HG03175 (cell line): ENCODE data around the gene ACTG2.
"Not testable (repeated sequence)": the region's sequence is repeated elsewhere in the genome, so short reads cannot be mapped to it uniquely, and the experiment has no call there.

Source experiments
- ATAC-seq: cut with Tn5 transposase; IDR thresholded peaks from one replicate; pipeline ENCODE4 v1.9.1; 2021; ENCODE audit warnings: mild to moderate bottlenecking, moderate library complexity; ENCODE audit not compliant: unreplicated experiment

ACTG2 gene

GRCh38 chr2:73891276-73891901, 1.4 kb upstream of the ACTG2 start:
- no peak for ATAC-seq

GRCh38 chr2:73893764-73894474, 1.1 kb downstream of the ACTG2 start:
- ATAC-seq, result no peak

- ATAC-seq, result no peak
Observed at GRCh38 chr2:73894475-73894850, 1.7 kb downstream of the ACTG2 start.

GRCh38 chr2:73894877-73895276, 2.1 kb downstream of the ACTG2 start:
- no peak for ATAC-seq

- ATAC-seq, result no peak
Observed at GRCh38 chr2:73895473-73895872, 2.7 kb downstream of the ACTG2 start.

- ATAC-seq, result no peak
Observed at GRCh38 chr2:73896362-73897239, 3.8 kb downstream of the ACTG2 start.

- no peak for ATAC-seq
Observed at GRCh38 chr2:73897240-73897583, 4.4 kb downstream of the ACTG2 start.

GRCh38 chr2:73897934-73898333, 5.1 kb downstream of the ACTG2 start:
- ATAC-seq, result no peak

GRCh38 chr2:73899801-73900336, 7.1 kb downstream of the ACTG2 start:
- ATAC-seq, result no peak

- ATAC-seq, result no peak
Observed at GRCh38 chr2:73901143-73901542, 8.3 kb downstream of the ACTG2 start.

GRCh38 chr2:73902284-73902683, 9.5 kb downstream of the ACTG2 start:
- no peak for ATAC-seq

- ATAC-seq, result no peak
Observed at GRCh38 chr2:73903313-73903712, 10.5 kb downstream of the ACTG2 start.

GRCh38 chr2:73903949-73904613, 11.3 kb downstream of the ACTG2 start:
- ATAC-seq, result not testable (repeated sequence)

GRCh38 chr2:73904952-73905351, 12.1 kb downstream of the ACTG2 start:
- no peak for ATAC-seq

GRCh38 chr2:73906847-73907505, 14.2 kb downstream of the ACTG2 start:
- ATAC-seq, result no peak

GRCh38 chr2:73907840-73908452, 15.1 kb downstream of the ACTG2 start:
- peak; percentile 58 for ATAC-seq

- ATAC-seq, result no peak
Observed at GRCh38 chr2:73908689-73909652, 16.2 kb downstream of the ACTG2 start.

- no peak for ATAC-seq
Observed at GRCh38 chr2:73910873-73911547, 18.2 kb downstream of the ACTG2 start.
